ENCODE measurements around the gene UNC119. TPM values are rescaled to one million over a fixed set of nuclear protein-coding genes. Genes with fewer than 3 reads are reported as not detected.

Gene UNC119
- total RNA-seq, 2 experiments from 2014 or later, result 43.6 to 44.8 TPM

DNA sequence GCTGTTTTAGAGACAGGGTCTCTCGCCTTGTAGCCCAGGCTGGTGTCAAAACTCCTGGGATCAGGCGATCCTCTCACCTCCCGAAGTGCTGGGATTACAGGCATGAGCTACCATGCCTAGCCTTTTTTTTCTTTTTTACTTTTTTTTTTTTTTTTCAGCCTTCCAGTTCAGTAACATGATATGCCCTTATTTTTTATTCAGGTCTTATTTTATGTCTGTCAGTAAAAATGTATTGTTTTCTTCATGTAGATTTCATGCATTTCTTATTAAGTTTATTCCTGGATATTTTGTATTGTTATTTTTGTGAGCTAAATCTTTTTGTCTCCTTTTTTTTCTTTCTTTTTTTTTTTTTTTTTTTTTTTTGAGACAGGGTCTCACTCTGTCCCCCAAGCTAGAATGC, 49.0 kb downstream of the UNC119 start:
- ATAC-seq (no peak), DNase-seq (no peak)
- CTCF ChIA-PET, result interaction anchor here (1.0 to 2.0 kb wide), 6 partner anchors 8 to 110 kb away, joined by 3 to 8 read pairs (median 4); no protein-coding TSS in a partner anchor
- POLR2A ChIA-PET, result no interaction called here
- Mint-ChIP-seq H3K27ac (no peak overlapping the region), H3K4me3 (no peak overlapping the region), H3K27me3 (peaks cover 9% of the 10 kb centered on the region), H3K9me3 (no peaks in the 10 kb centered on the region), H3K36me3 (ENCODE audit: low read depth) (no peaks in the 10 kb centered on the region), H3K4me1 (ENCODE audit: low read depth) (no peaks in the 10 kb centered on the region)
- intact Hi-C loops (cut with micrococcal nuclease), result no loop called here
- TF ChIP-seq, protein P1, sequence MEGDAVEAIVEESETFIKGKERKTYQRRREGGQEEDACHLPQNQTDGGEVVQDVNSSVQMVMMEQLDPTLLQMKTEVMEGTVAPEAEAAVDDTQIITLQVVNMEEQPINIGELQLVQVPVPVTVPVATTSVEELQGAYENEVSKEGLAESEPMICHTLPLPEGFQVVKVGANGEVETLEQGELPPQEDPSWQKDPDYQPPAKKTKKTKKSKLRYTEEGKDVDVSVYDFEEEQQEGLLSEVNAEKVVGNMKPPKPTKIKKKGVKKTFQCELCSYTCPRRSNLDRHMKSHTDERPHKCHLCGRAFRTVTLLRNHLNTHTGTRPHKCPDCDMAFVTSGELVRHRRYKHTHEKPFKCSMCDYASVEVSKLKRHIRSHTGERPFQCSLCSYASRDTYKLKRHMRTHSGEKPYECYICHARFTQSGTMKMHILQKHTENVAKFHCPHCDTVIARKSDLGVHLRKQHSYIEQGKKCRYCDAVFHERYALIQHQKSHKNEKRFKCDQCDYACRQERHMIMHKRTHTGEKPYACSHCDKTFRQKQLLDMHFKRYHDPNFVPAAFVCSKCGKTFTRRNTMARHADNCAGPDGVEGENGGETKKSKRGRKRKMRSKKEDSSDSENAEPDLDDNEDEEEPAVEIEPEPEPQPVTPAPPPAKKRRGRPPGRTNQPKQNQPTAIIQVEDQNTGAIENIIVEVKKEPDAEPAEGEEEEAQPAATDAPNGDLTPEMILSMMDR (IDR thresholded peaks at IDR 0.05), result no peak

DNA sequence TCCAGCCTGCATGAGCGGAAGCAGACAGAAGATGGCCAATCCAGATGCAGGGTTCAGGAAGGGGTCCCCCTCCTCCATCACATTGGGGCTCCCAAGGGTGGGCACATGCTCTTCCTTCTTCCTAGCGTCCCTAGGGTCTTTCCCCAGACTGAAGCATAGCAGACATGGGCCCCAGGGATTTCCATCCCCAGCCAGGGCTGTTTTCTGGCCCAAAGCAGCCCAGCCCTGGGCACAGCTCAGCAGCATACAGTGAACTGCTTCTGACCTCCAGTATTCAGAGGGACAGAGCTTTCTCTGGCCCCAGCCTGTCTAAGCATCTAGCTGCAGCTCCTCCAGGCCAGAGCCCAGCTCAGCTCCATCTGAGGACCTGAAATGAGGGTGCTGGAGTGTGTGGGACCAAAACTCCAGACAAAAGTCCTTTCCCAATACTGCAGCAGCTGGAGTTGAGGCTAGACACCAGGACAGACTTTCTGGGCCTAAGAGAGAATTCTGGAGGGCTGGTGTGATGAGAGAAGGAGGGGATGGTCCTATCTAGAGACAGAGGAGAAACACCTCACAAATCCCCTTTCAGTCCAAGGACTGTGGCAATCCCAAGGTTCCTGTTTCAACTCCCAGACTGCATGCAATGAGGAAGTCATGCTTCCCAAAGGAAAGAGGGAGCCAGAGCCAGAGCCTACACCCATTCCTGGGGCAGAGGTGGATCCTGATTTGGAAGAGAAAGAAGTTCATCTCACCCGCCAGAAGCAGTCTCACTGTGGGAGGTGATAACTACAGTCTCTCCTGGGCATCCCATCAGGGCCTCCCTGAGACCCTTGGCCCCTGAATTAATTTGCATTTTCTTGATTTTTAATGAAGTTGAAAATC, 50.8 kb downstream of the UNC119 start:
- Mint-ChIP-seq H3K9me3 (no peaks in the 10 kb centered on the region), H3K27me3 (peaks cover 3% of the 10 kb centered on the region), H3K4me3 (no peak overlapping the region), H3K4me1 (ENCODE audit: low read depth) (no peaks in the 10 kb centered on the region), H3K27ac (no peak overlapping the region), H3K36me3 (ENCODE audit: low read depth) (no peaks in the 10 kb centered on the region)
- no peak for DNase-seq
- ChIA-PET POLR2A (no interaction called here), CTCF (interaction anchor here (1.6 kb wide), 1 partner anchor 39 kb away, joined by 4 read pairs; no protein-coding TSS in a partner anchor)
- intact Hi-C loops (cut with micrococcal nuclease), result no loop called here
- ATAC-seq, result no peak
- TF ChIP-seq, protein P1 (IDR thresholded peaks at IDR 0.05), result no peak

GRCh38 chr17:28500712-28501379, 51.6 kb downstream of the UNC119 start:
- ChIA-PET POLR2A (no interaction called here), CTCF (interaction anchor here (1.6 kb wide), 1 partner anchor 40 kb away, joined by 4 read pairs; no protein-coding TSS in a partner anchor)
- DNase-seq (no peak), ATAC-seq (no peak)
- no peak overlapping the region for H3K4me3 Mint-ChIP-seq
- peaks cover 2% of the 10 kb centered on the region for H3K27me3 Mint-ChIP-seq
- H3K4me1 Mint-ChIP-seq (ENCODE audit: low read depth), result no peaks in the 10 kb centered on the region
- H3K27ac Mint-ChIP-seq, result no peak overlapping the region
- H3K9me3 Mint-ChIP-seq, result no peaks in the 10 kb centered on the region
- intact Hi-C loops (cut with micrococcal nuclease), result no loop called here
- no peaks in the 10 kb centered on the region for H3K36me3 Mint-ChIP-seq (ENCODE audit: low read depth)
- TF ChIP-seq, protein P1 (IDR thresholded peaks at IDR 0.05), result no peak

GRCh38 chr17:28499684-28500357, 52.6 kb downstream of the UNC119 start:
- ATAC-seq (no peak), DNase-seq (no peak)
- H3K4me1 Mint-ChIP-seq (ENCODE audit: low read depth), result no peaks in the 10 kb centered on the region
- no peak overlapping the region for H3K4me3 Mint-ChIP-seq
- intact Hi-C loops (cut with micrococcal nuclease), result no loop called here
- ChIA-PET POLR2A (no interaction called here), CTCF (interaction anchor here (1.4 to 1.6 kb wide), 2 partner anchors 41 kb away, joined by 3 to 4 read pairs; no protein-coding TSS in a partner anchor)
- TF ChIP-seq, protein P1 (IDR thresholded peaks at IDR 0.05), result no peak
- H3K36me3 Mint-ChIP-seq (ENCODE audit: low read depth), result no peaks in the 10 kb centered on the region
- no peak overlapping the region for H3K27ac Mint-ChIP-seq
- no peaks in the 10 kb centered on the region for H3K9me3 Mint-ChIP-seq
- H3K27me3 Mint-ChIP-seq, result no peaks in the 10 kb centered on the region

Data from activated CD8-positive, alpha-beta T cell treated with anti-CD3 and anti-CD28 coated beads for 36 hours (primary cell).